Kidney (tissue), 14 donors: ENCODE results near the gene SLC29A1. TPM values are rescaled to one million over a fixed set of nuclear protein-coding genes. Genes with fewer than 3 reads are reported as not detected.
A peak's percentile ranks its signal among the peaks of the same experiment; 100 is the strongest.

Experiments
- DNase-seq, 5 donors: peaks; one replicate each; pipeline ENCODE4 v3.0.0-alpha.2; 2013 to 2020
- FAIRE-seq: peaks from 2 replicates; lab custom pipeline; 2012; peaks lifted over from hg19 to GRCh38; lab: Jason Lieb, UNC
- H3K27ac ChIP-seq, 2 donors: one replicate each; pipeline ENCODE4 v1.7.0; 2013; ENCODE audit warnings: low read depth in 2 of 2, low read length in 2 of 2, inconsistent platforms in 1 of 2
- H3K27me3 ChIP-seq: one replicate; pipeline ENCODE4 v1.7.1; 2013; ENCODE audit warnings: low read length, inconsistent platforms; ENCODE audit not compliant: control insufficient read depth, insufficient read depth
- H3K36me3 ChIP-seq, 3 donors: one replicate each; pipeline versions ENCODE4 v1.7.0 to v1.7.1; 2013; ENCODE audit warnings: low read length in 3 of 3, control low read depth in 1 of 3, inconsistent platforms in 1 of 3; ENCODE audit not compliant: insufficient read depth in 3 of 3, control insufficient read depth in 2 of 3
- H3K4me1 ChIP-seq, 3 donors: one replicate each; pipeline versions ENCODE4 v1.7.0 to v1.7.1; 2013; ENCODE audit warnings: low read length in 3 of 3, inconsistent platforms in 1 of 3, low read depth in 1 of 3; ENCODE audit not compliant: control insufficient read depth in 2 of 3, insufficient read depth in 2 of 3
- H3K4me3 ChIP-seq, 3 donors: one replicate each; pipeline versions ENCODE4 v1.7.0 to v1.8.1; 2013; ENCODE audit warnings: low read length in 3 of 3, control low read depth in 1 of 3, inconsistent platforms in 1 of 3
- H3K9ac ChIP-seq, 3 donors: one replicate each; pipeline versions ENCODE4 v1.7.0 to v1.7.1; 2013; ENCODE audit warnings: low read length in 3 of 3, control low read depth in 1 of 3, inconsistent platforms in 1 of 3
- H3K9me3 ChIP-seq, 3 donors: one replicate each; pipeline versions ENCODE4 v1.7.0 to v1.7.1; 2013; ENCODE audit warnings: low read length in 3 of 3, control low read depth in 1 of 3, inconsistent platforms in 1 of 3; ENCODE audit not compliant: control insufficient read depth in 2 of 3, insufficient read depth in 1 of 3
- intact Hi-C: fragments of 100-400 bp; cut with DNase I; formaldehyde crosslinking; loops from one replicate; pipeline ENCODE4 v1.11.1; 2022
- polyA plus RNA-seq: library from polyadenylated mRNA; stranded (reverse); fragments of 350-450 nt; fragmentation: Illumina TruSeq; extraction: RNeasy Lipid Tissue Mini Kit (QIAGEN cat#74804); gene quantifications from one replicate; pipeline ENCODE4 v1.2.3, GENCODE V29; 2014; ENCODE audit warnings: low read depth, low replicate concordance; ENCODE audit not compliant: insufficient read depth
- total RNA-seq: library from RNA; stranded (reverse); fragmentation: NEBNext Ultra II Directional; extraction: Animal tissue kit (Norgen Biotek cat#: 25700); gene quantifications from one replicate; pipeline ENCODE4 v1.2.1, GENCODE V29; 2021
- TF ChIP-seq, protein P1 (sequence below): IDR thresholded peaks from 3 replicates; pipeline ENCODE4 v1.5.1; 2012; ENCODE audit warnings: mild to moderate bottlenecking, moderate library complexity, borderline replicate concordance; ENCODE audit not compliant: insufficient read depth; ENCODE audit errors: extremely low read depth
- donor health status: control.
- donor health status: control.
- donor health status: control.
- donor health status: control.
- donor health status: control.
- donor health status: DM: yes; HTN: yes; CAD: no.
- donor health status: Normal renal cell carcinoma (clear cell type).

Gene SLC29A1
- total and polyA plus RNA-seq, 2 donors from 2014 or later = 50.1 to 74.6 TPM

DNA sequence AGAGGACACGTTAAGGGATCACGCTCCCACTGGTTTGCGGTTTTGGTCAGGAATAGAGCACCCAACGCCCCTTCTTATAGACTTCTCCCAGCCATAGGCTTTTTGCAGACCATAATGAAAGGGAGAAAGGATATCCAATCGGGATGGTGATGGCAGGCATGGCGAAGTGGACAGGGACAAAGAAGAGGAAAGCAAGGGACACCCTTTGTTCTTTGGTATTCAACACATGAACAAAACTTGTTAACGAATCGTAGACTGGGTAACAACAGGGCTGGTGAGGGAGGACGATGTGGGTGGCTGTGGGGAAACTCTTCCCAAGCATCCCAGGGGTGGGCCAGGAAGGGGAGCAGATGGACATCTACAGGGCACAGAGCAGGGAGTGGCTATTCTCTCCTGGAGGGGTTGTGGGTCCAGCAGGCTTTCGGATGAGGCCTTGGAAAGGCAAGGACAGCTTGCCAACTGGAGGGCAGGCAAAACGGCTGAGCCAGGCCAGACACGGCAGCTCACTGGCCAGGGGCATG lies 22.1 kb downstream of the SLC29A1 start:
- Histone ChIP-seq H3K4me3 (peak overlapping the region in 2 of 3 donors; percentile 41 to 100), H3K27me3 (no peaks in the 10 kb centered on the region), H3K9ac (peak overlapping the region in 2 of 3 donors; percentile 45 to 100), H3K36me3 (peaks cover 3 to 19% (median 14%) of the 10 kb centered on the region in 3 donors), H3K27ac (peak overlapping the region; percentile 99 to 100), H3K4me1 (peaks cover 0 to 10% (median 0%) of the 10 kb centered on the region in 3 donors), H3K9me3 (no peaks in the 10 kb centered on the region)
- no peak for DNase-seq
- FAIRE-seq = no peak
- TF ChIP-seq, protein P1, sequence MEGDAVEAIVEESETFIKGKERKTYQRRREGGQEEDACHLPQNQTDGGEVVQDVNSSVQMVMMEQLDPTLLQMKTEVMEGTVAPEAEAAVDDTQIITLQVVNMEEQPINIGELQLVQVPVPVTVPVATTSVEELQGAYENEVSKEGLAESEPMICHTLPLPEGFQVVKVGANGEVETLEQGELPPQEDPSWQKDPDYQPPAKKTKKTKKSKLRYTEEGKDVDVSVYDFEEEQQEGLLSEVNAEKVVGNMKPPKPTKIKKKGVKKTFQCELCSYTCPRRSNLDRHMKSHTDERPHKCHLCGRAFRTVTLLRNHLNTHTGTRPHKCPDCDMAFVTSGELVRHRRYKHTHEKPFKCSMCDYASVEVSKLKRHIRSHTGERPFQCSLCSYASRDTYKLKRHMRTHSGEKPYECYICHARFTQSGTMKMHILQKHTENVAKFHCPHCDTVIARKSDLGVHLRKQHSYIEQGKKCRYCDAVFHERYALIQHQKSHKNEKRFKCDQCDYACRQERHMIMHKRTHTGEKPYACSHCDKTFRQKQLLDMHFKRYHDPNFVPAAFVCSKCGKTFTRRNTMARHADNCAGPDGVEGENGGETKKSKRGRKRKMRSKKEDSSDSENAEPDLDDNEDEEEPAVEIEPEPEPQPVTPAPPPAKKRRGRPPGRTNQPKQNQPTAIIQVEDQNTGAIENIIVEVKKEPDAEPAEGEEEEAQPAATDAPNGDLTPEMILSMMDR = no peak
- intact Hi-C loops = no loop called here

DNA sequence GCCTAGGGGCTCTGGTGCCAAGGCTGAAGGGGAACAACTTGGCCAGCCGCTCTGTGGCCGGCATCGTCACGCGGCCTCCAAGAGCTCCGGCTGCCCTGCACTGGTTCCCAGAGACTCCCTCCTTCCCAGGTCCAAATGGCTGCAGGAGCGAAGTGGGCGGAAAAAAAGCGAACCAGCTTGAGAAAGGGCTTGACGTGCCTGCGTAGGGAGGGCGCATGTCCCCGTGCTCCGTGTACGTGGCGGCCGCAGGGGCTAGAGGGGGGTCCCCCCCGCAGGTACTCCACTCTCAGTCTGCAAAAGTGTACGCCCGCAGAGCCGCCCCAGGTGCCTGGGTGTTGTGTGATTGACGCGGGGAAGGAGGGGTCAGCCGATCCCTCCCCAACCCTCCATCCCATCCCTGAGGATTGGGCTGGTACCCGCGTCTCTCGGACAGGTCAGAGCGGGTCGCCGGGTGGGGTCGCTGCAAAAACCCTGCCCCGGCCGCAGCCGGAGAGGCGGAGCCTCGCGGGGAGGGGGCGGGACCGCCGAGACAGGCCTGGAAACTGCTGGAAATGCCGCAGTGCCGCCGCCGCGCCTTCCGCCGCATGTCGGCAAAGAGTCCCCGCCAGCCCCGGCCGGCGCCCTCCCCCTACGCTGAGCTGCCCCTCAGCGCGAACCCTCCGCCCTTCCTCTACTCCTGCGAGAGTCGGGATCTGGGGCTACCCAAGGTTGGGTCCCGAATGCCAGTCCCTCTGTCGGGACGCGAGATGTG lies 22.7 kb downstream of the SLC29A1 start:
- intact Hi-C loops = no loop called here

DNA sequence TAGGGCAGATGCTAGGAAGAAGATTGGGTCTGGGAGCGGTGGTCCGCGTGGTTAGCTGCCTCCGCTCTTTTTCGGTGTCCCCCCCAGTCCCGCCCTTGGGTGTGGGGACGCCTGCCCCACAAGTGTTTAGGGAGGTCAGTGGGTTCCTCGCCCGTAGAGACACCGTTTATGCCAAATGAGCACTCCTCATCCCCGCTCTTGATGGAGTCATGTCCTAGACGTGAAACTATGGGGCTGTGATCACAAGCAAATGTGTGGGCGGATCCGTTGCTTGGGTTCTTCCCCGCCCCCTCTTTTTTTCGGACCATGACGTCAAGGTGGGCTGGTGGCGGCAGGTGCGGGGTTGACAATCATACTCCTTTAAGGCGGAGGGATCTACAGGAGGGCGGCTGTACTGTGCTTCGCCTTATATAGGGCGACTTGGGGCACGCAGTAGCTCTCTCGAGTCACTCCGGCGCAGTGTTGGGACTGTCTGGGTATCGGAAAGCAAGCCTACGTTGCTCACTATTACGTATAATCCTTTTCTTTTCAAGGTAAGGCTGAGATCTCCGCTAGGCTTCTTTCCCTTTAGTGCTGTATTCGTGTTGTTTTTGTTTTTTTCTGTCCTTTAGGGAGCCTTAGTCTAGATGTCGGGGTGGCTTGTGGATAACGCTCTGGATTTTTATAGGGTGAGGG lies 23.4 kb downstream of the SLC29A1 start, which contains the start of gene HSP90AB1:
Gene HSP90AB1 (plus strand): TSS at position 439 of the 675 bp plus-strand sequence. CDS start 1,529 bp downstream, outside the sequence.
- Histone ChIP-seq H3K27me3 (no peaks in the 10 kb centered on the region), H3K9ac (peak within 1 kb of the TSS; percentile 97 to 100 (median 100)), H3K4me1 (peaks cover 0 to 10% (median 0%) of the 10 kb centered on the region in 3 donors), H3K36me3 (peaks cover 16 to 33% (median 18%) of the 10 kb centered on the region in 3 donors), H3K27ac (peak within 1 kb of the TSS; percentile 99 to 100), H3K4me3 (peak within 1 kb of the TSS; percentile 97 to 100 (median 99)), H3K9me3 (no peaks in the 10 kb centered on the region)
- TF ChIP-seq, protein P1 = no peak
- FAIRE-seq = no peak
- DNase-seq = peak; percentile 98 to 99 (median 98)
- intact Hi-C loops = no loop called here

More for the DNA sequence above, 22.7 kb downstream of the SLC29A1 start:
- TF ChIP-seq, protein P1 = peak; percentile 14
- no peak for FAIRE-seq
- DNase-seq = peak; percentile 92 to 97 (median 94)
- peaks cover 9 to 26% (median 18%) of the 10 kb centered on the region in 3 donors for H3K36me3 ChIP-seq
- no peaks in the 10 kb centered on the region for H3K9me3 ChIP-seq
- peak overlapping the region; percentile 97 to 100 (median 100) for H3K9ac ChIP-seq
- H3K27ac ChIP-seq = peak overlapping the region; percentile 99 to 100
- H3K4me1 ChIP-seq = peaks cover 0 to 10% (median 0%) of the 10 kb centered on the region in 3 donors
- H3K4me3 ChIP-seq = peak overlapping the region; percentile 97 to 100 (median 99)
- no peaks in the 10 kb centered on the region for H3K27me3 ChIP-seq
